ENCODE measurements around the gene NRM. TPM values are rescaled to one million over a fixed set of nuclear protein-coding genes. Genes with fewer than 3 reads are reported as not detected.

The NRM gene
- total and polyA plus RNA-seq, 2 of the 13 experiments (the other 11 are each of a cell fraction or from before 2014, with no cell fraction given): 12.5 to 16.0 TPM

DNA sequence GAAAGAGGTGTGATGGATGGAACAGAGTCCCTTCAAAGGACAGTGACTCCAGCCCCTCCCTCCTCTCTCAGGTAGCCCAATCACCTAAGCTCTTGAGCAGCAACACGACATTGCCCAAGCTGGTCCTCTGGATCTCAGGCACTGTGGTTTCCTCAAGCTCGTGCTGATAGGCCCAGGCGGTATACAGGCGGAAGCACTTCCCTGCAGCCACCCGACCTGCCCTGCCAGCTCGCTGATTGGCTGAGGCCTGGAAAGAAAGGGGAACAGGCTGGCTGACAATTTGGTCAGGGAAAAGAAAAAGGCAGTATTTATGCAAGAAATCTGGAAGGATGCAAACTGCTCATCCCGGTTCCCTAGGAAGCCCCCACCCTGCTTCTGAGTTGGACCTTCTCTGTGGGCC lies 34.3 kb downstream of the NRM start (continued):
- TF ChIP-seq, protein P1, sequence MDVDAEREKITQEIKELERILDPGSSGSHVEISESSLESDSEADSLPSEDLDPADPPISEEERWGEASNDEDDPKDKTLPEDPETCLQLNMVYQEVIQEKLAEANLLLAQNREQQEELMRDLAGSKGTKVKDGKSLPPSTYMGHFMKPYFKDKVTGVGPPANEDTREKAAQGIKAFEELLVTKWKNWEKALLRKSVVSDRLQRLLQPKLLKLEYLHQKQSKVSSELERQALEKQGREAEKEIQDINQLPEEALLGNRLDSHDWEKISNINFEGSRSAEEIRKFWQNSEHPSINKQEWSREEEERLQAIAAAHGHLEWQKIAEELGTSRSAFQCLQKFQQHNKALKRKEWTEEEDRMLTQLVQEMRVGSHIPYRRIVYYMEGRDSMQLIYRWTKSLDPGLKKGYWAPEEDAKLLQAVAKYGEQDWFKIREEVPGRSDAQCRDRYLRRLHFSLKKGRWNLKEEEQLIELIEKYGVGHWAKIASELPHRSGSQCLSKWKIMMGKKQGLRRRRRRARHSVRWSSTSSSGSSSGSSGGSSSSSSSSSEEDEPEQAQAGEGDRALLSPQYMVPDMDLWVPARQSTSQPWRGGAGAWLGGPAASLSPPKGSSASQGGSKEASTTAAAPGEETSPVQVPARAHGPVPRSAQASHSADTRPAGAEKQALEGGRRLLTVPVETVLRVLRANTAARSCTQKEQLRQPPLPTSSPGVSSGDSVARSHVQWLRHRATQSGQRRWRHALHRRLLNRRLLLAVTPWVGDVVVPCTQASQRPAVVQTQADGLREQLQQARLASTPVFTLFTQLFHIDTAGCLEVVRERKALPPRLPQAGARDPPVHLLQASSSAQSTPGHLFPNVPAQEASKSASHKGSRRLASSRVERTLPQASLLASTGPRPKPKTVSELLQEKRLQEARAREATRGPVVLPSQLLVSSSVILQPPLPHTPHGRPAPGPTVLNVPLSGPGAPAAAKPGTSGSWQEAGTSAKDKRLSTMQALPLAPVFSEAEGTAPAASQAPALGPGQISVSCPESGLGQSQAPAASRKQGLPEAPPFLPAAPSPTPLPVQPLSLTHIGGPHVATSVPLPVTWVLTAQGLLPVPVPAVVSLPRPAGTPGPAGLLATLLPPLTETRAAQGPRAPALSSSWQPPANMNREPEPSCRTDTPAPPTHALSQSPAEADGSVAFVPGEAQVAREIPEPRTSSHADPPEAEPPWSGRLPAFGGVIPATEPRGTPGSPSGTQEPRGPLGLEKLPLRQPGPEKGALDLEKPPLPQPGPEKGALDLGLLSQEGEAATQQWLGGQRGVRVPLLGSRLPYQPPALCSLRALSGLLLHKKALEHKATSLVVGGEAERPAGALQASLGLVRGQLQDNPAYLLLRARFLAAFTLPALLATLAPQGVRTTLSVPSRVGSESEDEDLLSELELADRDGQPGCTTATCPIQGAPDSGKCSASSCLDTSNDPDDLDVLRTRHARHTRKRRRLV (CRISPR knock-in tag; IDR thresholded peaks at IDR 0.05): no peak
- TF ChIP-seq ZSCAN21 (CRISPR knock-in tag; IDR thresholded peaks at IDR 0.05; ENCODE audit: borderline replicate concordance) (no peak), NFIB (CRISPR knock-in tag; IDR thresholded peaks at IDR 0.05; ENCODE audit: borderline replicate concordance) (0 out of 2 replicates have a peak, but pooled peaks have one; percentile 13), TARDBP (CRISPR knock-in tag; IDR thresholded peaks at IDR 0.05) (no peak), PBX2 (CRISPR knock-in tag; IDR thresholded peaks at IDR 0.05) (0 out of 2 replicates have a peak, but pooled peaks have one; percentile 22), ZSCAN12 (CRISPR knock-in tag; IDR thresholded peaks at IDR 0.05) (no peak), SP2 (CRISPR knock-in tag; IDR thresholded peaks at IDR 0.05) (no peak), RFX5 (IDR thresholded peaks at IDR 0.05; ENCODE audit: low read depth, low read length) (no peak), SIX1 (CRISPR knock-in tag; IDR thresholded peaks at IDR 0.05; ENCODE audit: borderline replicate concordance) (no peak), ZNF558 (CRISPR knock-in tag; IDR thresholded peaks at IDR 0.05; ENCODE audit: borderline replicate concordance) (no peak), ZNF747 (CRISPR knock-in tag; IDR thresholded peaks at IDR 0.05; ENCODE audit: borderline replicate concordance) (peak; percentile 32; the same call in 1 of the 2 replicates), HHEX (CRISPR knock-in tag; IDR thresholded peaks at IDR 0.05) (no peak), ZNF674 (CRISPR knock-in tag; IDR thresholded peaks at IDR 0.05; ENCODE audit: low read depth) (0 out of 2 replicates have a peak, but pooled peaks have one; percentile 28), ZNF10 (CRISPR knock-in tag; IDR thresholded peaks at IDR 0.05; ENCODE audit: borderline replicate concordance, low read depth) (no peak), ZNF605 (CRISPR knock-in tag; IDR thresholded peaks at IDR 0.05) (0 out of 2 replicates have a peak, but pooled peaks have one; percentile 45), KDM1A (CRISPR knock-in tag; IDR thresholded peaks at IDR 0.05) (no peak)
- TF ChIP-seq, protein P2, sequence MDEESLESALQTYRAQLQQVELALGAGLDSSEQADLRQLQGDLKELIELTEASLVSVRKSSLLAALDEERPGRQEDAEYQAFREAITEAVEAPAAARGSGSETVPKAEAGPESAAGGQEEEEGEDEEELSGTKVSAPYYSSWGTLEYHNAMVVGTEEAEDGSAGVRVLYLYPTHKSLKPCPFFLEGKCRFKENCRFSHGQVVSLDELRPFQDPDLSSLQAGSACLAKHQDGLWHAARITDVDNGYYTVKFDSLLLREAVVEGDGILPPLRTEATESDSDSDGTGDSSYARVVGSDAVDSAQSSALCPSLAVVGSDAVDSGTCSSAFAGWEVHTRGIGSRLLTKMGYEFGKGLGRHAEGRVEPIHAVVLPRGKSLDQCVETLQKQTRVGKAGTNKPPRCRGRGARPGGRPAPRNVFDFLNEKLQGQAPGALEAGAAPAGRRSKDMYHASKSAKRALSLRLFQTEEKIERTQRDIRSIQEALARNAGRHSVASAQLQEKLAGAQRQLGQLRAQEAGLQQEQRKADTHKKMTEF (CRISPR knock-in tag; IDR thresholded peaks at IDR 0.05): no peak
- TF ChIP-seq, protein P3, sequence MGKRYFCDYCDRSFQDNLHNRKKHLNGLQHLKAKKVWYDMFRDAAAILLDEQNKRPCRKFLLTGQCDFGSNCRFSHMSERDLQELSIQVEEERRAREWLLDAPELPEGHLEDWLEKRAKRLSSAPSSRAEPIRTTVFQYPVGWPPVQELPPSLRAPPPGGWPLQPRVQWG (CRISPR knock-in tag; IDR thresholded peaks at IDR 0.05; ENCODE audit: borderline replicate concordance, low read depth): no peak

All from HepG2 (cell line).